DOHH2 (cell line): Measurements from ENCODE around the gene ZNF19.

Experiments
- EZH2phosphoT487 ChIP-seq: fragments of 200-600 bp; sonication (generic); IDR thresholded peaks from 2 replicates; pipeline ENCODE4 v1.6.1; 2017; ENCODE audit warnings: borderline replicate concordance, mild to moderate bottlenecking, antibody characterized with exemption, low read length, moderate library complexity, mixed read lengths
- TF ChIP-seq, protein P1 (sequence below): fragments of 200-600 bp; sonication (generic); IDR thresholded peaks from one replicate; pipeline ENCODE4 v1.5.1; 2014; ENCODE audit warnings: antibody characterized with exemption, mild to moderate bottlenecking, low read depth, low read length; ENCODE audit not compliant: poor library complexity, severe bottlenecking

DNA sequence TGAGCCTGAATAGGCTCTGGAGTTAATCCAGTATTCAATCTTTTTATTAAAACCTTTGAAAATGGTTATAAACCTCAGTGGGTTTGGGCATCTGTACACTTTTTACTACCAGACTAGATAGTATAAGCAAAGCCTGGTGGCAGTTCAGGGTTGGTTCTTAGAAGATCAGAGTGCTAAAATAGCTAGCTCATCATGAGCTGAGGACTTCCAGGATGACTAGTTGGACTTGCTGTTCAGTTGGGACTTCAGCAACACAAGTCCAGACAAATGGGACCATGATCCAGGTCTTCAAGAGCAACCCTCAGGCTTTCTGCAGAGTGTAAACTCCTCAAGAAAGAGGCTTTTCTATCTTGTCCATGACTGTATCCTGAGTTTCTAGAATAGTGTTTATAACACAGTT, 1.2 kb upstream of the ZNF19 start:
- TF ChIP-seq, protein P1, sequence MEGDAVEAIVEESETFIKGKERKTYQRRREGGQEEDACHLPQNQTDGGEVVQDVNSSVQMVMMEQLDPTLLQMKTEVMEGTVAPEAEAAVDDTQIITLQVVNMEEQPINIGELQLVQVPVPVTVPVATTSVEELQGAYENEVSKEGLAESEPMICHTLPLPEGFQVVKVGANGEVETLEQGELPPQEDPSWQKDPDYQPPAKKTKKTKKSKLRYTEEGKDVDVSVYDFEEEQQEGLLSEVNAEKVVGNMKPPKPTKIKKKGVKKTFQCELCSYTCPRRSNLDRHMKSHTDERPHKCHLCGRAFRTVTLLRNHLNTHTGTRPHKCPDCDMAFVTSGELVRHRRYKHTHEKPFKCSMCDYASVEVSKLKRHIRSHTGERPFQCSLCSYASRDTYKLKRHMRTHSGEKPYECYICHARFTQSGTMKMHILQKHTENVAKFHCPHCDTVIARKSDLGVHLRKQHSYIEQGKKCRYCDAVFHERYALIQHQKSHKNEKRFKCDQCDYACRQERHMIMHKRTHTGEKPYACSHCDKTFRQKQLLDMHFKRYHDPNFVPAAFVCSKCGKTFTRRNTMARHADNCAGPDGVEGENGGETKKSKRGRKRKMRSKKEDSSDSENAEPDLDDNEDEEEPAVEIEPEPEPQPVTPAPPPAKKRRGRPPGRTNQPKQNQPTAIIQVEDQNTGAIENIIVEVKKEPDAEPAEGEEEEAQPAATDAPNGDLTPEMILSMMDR: no peak
- TF ChIP-seq EZH2phosphoT487: no peak
